ENCODE measurements around the gene THRA.

GRCh38 chr17:40124279-40125141, 61.7 kb downstream of the THRA start:
- TF ChIP-seq CTCF (IDR thresholded peaks at IDR 0.05) = no peak
- no peak for TF ChIP-seq POLR2AphosphoS5 (IDR thresholded peaks at IDR 0.05; ENCODE audit: low read depth, low read length)

Measured in Panc1 (cell line).